ENCODE measurements around the gene KRTAP5-5. TPM values are rescaled to one million over a fixed set of nuclear protein-coding genes. Genes with fewer than 3 reads are reported as not detected.

The KRTAP5-5 gene
- total and polyA plus RNA-seq, 2 donors (not counting 1 experiment from before 2014, with no cell fraction given) = not detected

DNA sequence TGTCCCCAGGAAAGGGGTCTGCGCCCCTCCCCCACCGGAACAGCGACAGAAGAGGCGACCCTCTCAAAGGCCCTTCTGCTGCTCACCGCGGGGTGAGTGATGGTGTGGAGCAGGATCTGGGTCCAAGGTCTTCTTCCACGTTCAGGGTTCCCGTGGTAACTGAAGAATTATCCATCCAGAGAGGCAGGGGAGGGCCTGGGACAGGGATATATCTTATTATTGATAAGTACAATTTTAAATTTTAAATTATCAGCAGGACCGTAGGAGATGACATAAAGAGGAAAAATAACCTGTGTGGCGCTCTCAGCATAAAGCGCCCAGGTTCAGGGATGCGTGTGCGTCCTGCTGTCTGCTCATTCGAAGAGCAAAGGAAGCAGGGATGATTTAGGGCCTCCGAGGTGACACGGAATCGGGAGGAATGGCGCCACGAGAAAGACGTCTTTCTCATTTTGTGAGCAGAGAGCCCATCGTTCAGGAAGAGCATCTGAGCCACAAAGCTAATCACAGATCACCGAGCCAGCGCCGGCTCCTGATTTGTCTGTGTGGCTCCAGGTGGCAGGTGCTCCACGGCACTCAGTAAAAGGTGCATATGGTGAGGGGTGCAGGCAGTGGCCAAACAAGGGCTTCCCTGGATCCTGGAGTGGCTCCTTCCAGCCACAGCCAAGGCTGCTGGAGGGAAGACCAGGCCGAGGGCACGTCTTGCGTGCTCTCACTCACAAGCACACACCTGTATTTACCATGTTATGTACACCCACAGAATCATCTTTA lies 19.3 kb downstream of the KRTAP5-5 start:
- TF ChIP-seq, protein P1, sequence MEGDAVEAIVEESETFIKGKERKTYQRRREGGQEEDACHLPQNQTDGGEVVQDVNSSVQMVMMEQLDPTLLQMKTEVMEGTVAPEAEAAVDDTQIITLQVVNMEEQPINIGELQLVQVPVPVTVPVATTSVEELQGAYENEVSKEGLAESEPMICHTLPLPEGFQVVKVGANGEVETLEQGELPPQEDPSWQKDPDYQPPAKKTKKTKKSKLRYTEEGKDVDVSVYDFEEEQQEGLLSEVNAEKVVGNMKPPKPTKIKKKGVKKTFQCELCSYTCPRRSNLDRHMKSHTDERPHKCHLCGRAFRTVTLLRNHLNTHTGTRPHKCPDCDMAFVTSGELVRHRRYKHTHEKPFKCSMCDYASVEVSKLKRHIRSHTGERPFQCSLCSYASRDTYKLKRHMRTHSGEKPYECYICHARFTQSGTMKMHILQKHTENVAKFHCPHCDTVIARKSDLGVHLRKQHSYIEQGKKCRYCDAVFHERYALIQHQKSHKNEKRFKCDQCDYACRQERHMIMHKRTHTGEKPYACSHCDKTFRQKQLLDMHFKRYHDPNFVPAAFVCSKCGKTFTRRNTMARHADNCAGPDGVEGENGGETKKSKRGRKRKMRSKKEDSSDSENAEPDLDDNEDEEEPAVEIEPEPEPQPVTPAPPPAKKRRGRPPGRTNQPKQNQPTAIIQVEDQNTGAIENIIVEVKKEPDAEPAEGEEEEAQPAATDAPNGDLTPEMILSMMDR (IDR thresholded peaks at IDR 0.05) = no peak
- TF ChIP-seq EZH2 (IDR thresholded peaks at IDR 0.05; ENCODE audit: borderline replicate concordance, insufficient read depth, low read depth, low read length, poor library complexity, severe bottlenecking) = no peak
- Histone ChIP-seq H3K27me3 (replicated peaks in 1 of 4; ENCODE audit: control extremely low read depth in 1 of 4, control insufficient read depth in 3 of 4, insufficient read depth in 4 of 4, low read length in 3 of 4) (peaks cover 0 to 12% (median 4%) of the 10 kb centered on the region in 4 experiments), H3K9me3 (ENCODE audit: control extremely low read depth in 1 of 3, control insufficient read depth in 2 of 3, insufficient read depth in 1 of 3, low read length in 2 of 3) (no peaks in the 10 kb centered on the region), H3K4me2 (replicated peaks; ENCODE audit: low read depth, low read length, poor library complexity, severe bottlenecking) (no peak overlapping the region), H3K4me3 (ENCODE audit: control extremely low read depth in 1 of 5, extremely low read depth in 1 of 5, insufficient read depth in 1 of 5, low read depth in 2 of 5, low read length in 4 of 5) (no peak overlapping the region), H3K79me2 (ENCODE audit: control insufficient read depth, insufficient read depth, low read length) (no peaks in the 10 kb centered on the region), H3K9ac (ENCODE audit: low read length) (no peak overlapping the region), H4K20me1 (ENCODE audit: control insufficient read depth, insufficient read depth, low read length, poor library complexity, severe bottlenecking) (no peaks in the 10 kb centered on the region), H2AFZ (ENCODE audit: insufficient read depth, low read depth, low read length, poor library complexity, severe bottlenecking) (no peak overlapping the region), H3K4me1 (ENCODE audit: control insufficient read depth in 2 of 2, insufficient read depth in 2 of 2, low read length in 2 of 2) (peaks cover 0 to 6% of the 10 kb centered on the region in 2 donors), H3K36me3 (replicated peaks in 1 of 2; ENCODE audit: control extremely low read depth in 1 of 2, control insufficient read depth in 1 of 2, extremely low read depth in 1 of 2, insufficient read depth in 2 of 2, low read length in 1 of 2) (no peaks in the 10 kb centered on the region), H3K27ac (ENCODE audit: low read length in 2 of 2) (no peak overlapping the region)
- ATAC-seq (ENCODE audit: low read depth) (no peak), DNase-seq (no peak)
- Mint-ChIP-seq H3K4me1 (no peaks in the 10 kb centered on the region), H3K27ac (no peak overlapping the region), H3K27me3 (peaks cover 22% of the 10 kb centered on the region), H3K4me3 (no peak overlapping the region), H3K9me3 (ENCODE audit: insufficient read depth) (no peaks in the 10 kb centered on the region)
- CTCF ChIA-PET = interaction anchor here (1.0 to 1.6 kb wide), 3 partner anchors 8 to 352 kb away, joined by 3 to 4 read pairs (median 3); no protein-coding TSS in a partner anchor
- 91% methylated on average over 23 of the region's 28 CpGs for WGBS (ENCODE audit: insufficient coverage)
- POLR2A ChIA-PET = no interaction called here
- intact Hi-C loops (cut with micrococcal nuclease) = no loop called here

Data from B cell (primary cell).